ENCODE data around the gene NOX1.

NOX1 gene

DNA sequence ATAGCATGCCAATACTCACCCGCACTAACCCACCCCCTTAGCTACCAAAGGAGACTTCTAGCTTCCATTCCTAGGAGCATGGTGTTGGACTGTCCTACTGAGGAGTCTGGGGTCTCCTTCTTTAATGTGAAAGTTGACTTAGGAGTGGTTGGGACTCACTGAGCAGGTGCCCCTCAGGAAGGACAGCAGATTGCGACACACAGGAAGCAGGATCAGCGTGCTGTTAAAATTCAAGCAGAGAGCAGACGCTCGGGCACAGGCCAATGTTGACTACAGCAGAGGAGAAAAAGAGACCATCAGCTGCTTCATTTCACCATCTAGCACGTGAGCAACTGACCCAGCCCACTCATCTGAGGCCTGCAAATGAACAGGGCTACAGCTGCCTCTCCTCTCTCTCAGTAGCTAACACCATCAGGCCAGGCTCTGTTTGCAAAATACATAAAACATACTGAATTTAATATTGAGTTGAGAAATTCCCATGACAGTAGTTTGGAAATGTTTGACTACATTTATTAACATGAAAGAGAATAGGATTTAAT lies 10.8 kb downstream of the NOX1 start:
- Histone ChIP-seq H3K9me3 (ENCODE audit: severe bottlenecking) (no peaks in the 10 kb centered on the region), H3K4me1 (ENCODE audit: insufficient read depth, poor library complexity, severe bottlenecking) (no peaks in the 10 kb centered on the region), H3K27me3 (ENCODE audit: insufficient read depth, poor library complexity, severe bottlenecking) (no peaks in the 10 kb centered on the region), H3K4me3 (ENCODE audit: severe bottlenecking) (no peak overlapping the region), H3K36me3 (ENCODE audit: low read depth) (no peaks in the 10 kb centered on the region), H3K27ac (ENCODE audit: poor library complexity, severe bottlenecking) (no peak overlapping the region)
- no peak for DNase-seq (ENCODE audit: low spot score)
- TF ChIP-seq, protein P1, sequence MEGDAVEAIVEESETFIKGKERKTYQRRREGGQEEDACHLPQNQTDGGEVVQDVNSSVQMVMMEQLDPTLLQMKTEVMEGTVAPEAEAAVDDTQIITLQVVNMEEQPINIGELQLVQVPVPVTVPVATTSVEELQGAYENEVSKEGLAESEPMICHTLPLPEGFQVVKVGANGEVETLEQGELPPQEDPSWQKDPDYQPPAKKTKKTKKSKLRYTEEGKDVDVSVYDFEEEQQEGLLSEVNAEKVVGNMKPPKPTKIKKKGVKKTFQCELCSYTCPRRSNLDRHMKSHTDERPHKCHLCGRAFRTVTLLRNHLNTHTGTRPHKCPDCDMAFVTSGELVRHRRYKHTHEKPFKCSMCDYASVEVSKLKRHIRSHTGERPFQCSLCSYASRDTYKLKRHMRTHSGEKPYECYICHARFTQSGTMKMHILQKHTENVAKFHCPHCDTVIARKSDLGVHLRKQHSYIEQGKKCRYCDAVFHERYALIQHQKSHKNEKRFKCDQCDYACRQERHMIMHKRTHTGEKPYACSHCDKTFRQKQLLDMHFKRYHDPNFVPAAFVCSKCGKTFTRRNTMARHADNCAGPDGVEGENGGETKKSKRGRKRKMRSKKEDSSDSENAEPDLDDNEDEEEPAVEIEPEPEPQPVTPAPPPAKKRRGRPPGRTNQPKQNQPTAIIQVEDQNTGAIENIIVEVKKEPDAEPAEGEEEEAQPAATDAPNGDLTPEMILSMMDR (IDR thresholded peaks at IDR 0.05; ENCODE audit: poor library complexity, severe bottlenecking), result no peak
- ATAC-seq (ENCODE audit: low read depth), result no peak

DNA sequence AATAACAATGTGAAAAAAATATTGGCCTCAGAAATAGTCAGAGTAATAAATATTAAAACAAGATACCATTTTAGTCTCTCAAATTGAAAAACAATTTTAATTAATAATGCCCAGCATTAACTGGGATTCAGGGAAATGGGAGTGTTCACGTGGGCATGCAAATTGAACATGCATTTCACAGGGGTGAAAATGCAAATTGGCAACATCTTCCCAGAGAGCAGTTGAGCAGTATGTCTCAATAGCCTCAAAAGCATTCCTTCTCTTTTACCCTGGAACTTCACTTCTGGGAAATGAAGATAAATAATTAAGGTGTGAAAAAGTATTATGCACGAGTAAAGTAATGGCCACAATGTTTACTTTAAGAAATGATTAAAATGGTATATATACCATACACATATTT lies 21.3 kb downstream of the NOX1 start:
- no peak overlapping the region for H3K4me3 ChIP-seq (ENCODE audit: severe bottlenecking)
- no peaks in the 10 kb centered on the region for H3K4me1 ChIP-seq (ENCODE audit: insufficient read depth, poor library complexity, severe bottlenecking)
- TF ChIP-seq, protein P1 (IDR thresholded peaks at IDR 0.05; ENCODE audit: poor library complexity, severe bottlenecking), result no peak
- DNase-seq (ENCODE audit: low spot score) (no peak), ATAC-seq (ENCODE audit: low read depth) (no peak)
- no peaks in the 10 kb centered on the region for H3K27me3 ChIP-seq (ENCODE audit: insufficient read depth, poor library complexity, severe bottlenecking)
- no peaks in the 10 kb centered on the region for H3K9me3 ChIP-seq (ENCODE audit: severe bottlenecking)
- no peaks in the 10 kb centered on the region for H3K36me3 ChIP-seq (ENCODE audit: low read depth)
- H3K27ac ChIP-seq (ENCODE audit: poor library complexity, severe bottlenecking), result no peak overlapping the region

DNA sequence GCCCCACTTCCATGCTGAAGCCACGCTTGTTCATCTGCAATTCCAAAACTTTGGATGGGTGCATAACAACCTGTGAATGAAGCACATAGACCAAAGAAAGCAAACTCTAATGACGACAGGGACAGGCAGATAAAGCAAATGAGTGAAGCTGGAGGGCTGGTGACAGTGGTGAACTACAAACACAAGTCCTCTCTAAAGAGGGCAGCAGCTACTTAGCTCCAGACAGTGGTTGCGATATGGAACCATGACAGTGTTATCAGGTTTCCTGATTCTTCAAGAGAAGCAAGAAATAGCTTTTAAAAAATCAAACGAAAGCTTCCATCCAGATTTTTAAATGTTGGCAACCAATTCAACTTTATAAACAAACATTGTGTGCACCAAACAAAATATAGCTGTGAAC lies 23.8 kb downstream of the NOX1 start:
- TF ChIP-seq, protein P1 (IDR thresholded peaks at IDR 0.05; ENCODE audit: poor library complexity, severe bottlenecking), result no peak
- Histone ChIP-seq H3K9me3 (ENCODE audit: severe bottlenecking) (no peaks in the 10 kb centered on the region), H3K27me3 (ENCODE audit: insufficient read depth, poor library complexity, severe bottlenecking) (no peaks in the 10 kb centered on the region), H3K4me3 (ENCODE audit: severe bottlenecking) (no peak overlapping the region), H3K27ac (ENCODE audit: poor library complexity, severe bottlenecking) (no peak overlapping the region), H3K36me3 (ENCODE audit: low read depth) (no peaks in the 10 kb centered on the region), H3K4me1 (ENCODE audit: insufficient read depth, poor library complexity, severe bottlenecking) (no peaks in the 10 kb centered on the region)
- DNase-seq (ENCODE audit: low spot score), result no peak
- ATAC-seq (ENCODE audit: low read depth), result no peak

DNA sequence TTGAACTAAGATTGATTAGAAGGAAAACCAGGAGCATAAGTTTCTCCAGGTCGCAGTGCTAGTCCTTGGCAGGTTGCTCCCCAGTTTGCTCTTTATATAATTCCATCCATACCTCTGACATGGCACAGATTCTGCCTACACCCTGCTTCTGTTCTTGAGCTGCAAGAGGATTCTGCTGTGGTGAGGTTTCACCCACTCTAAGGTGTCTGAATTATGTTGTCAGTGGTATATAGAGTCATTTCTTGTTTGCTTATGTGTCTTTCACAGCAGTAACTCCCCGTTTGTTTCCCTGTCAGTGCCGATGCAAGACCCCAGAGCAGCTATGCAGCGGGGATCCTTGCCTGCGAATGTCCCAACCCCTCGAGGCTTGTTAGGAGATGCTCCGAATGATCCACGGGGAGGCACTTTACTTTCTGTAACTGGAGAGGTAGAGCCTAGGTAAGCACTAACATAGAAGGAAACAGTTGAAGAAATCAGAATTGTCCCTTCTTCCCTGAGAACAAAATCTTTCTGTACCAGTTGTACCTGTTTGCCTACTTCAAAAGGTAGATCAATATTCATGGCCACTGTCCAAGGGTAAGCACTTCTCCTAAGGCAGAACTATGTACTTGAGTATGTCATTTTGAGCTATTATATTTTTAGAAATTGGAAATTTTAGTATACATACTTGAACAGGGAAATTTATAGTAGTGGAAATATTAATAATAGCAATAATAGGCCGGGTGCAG lies 42.8 kb downstream of the NOX1 start:
- Histone ChIP-seq H3K9me3 (ENCODE audit: severe bottlenecking) (no peaks in the 10 kb centered on the region), H3K27me3 (ENCODE audit: insufficient read depth, poor library complexity, severe bottlenecking) (no peaks in the 10 kb centered on the region), H3K27ac (ENCODE audit: poor library complexity, severe bottlenecking) (no peak overlapping the region), H3K4me1 (ENCODE audit: insufficient read depth, poor library complexity, severe bottlenecking) (no peaks in the 10 kb centered on the region), H3K36me3 (ENCODE audit: low read depth) (peaks cover 49% of the 10 kb centered on the region), H3K4me3 (ENCODE audit: severe bottlenecking) (no peak overlapping the region)
- no peak for ATAC-seq (ENCODE audit: low read depth)
- no peak for DNase-seq (ENCODE audit: low spot score)
- TF ChIP-seq, protein P1 (IDR thresholded peaks at IDR 0.05; ENCODE audit: poor library complexity, severe bottlenecking), result no peak

DNA sequence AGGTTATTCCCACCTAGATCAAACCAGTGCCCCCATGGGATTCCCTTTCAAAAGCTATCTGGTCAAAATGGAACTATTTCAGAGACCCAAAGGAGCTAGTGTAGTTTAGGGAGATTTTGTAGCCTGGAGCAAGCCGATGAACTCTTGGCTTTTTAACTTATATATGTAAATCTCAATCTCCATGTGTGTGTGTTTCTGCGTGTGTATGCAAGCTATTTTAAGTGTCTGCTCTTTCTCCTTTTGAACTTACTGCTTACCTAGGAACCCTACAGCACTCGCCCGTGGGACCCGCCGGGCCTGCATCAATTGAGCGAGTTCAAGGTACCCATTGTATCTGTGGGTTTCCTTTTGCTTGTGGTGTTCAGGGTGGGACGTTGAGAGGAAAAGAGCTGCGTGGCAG lies 43.6 kb downstream of the NOX1 start:
- TF ChIP-seq, protein P1 (IDR thresholded peaks at IDR 0.05; ENCODE audit: poor library complexity, severe bottlenecking), result no peak
- DNase-seq (ENCODE audit: low spot score) (no peak), ATAC-seq (ENCODE audit: low read depth) (no peak)
- Histone ChIP-seq H3K27me3 (ENCODE audit: insufficient read depth, poor library complexity, severe bottlenecking) (no peaks in the 10 kb centered on the region), H3K4me3 (ENCODE audit: severe bottlenecking) (no peak overlapping the region), H3K27ac (ENCODE audit: poor library complexity, severe bottlenecking) (no peak overlapping the region), H3K9me3 (ENCODE audit: severe bottlenecking) (no peaks in the 10 kb centered on the region), H3K36me3 (ENCODE audit: low read depth) (peaks cover 49% of the 10 kb centered on the region), H3K4me1 (ENCODE audit: insufficient read depth, poor library complexity, severe bottlenecking) (no peaks in the 10 kb centered on the region)
